Dermis microvascular lymphatic vessel endothelial cell (primary cell): ENCODE results near the gene IL4R. TPM values are rescaled to one million over a fixed set of nuclear protein-coding genes. Genes with fewer than 3 reads are reported as not detected.
"Not testable (repeated sequence)": the region's sequence is repeated elsewhere in the genome, so short reads cannot be mapped to it uniquely, and the experiment has no call there.

Source experiments
- DNase-seq, 2 donors: peaks; one replicate each; pipeline versions ENCODE4 v3.0.0 to v3.0.0-alpha.2; 2010; ENCODE audit warnings: low read depth in 2 of 2
- total RNA-seq: library from RNA; depleted of rRNA; stranded (reverse); fragments of >200 nt; gene quantifications from 2 replicates; pipeline ENCODE4 v1.2.1, GENCODE V29; 2014

Gene IL4R
- total RNA-seq, 1 donor from 2014 or later: 14.5 TPM

DNA sequence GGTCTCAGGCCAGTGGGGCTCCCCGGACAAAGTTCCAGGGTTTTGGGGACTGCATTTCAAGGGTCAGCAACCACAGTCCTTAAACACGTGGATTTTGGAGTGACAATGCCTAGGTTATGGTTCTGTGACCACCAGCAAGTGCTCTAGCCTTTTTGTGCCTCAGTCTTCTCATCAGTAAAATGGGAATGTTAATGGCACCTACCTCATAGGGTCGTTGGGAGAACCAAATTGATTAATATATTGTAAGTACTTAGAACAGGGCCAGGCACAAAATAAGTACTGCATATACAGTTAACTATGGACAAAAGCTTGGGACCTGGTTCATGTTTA, 13.8 kb downstream of the IL4R start:
- DNase-seq: no peak

- DNase-seq: no peak
Measured at GRCh38 chr16:27328937-27329336, 15.2 kb downstream of the IL4R start.

- DNase-seq: not testable (repeated sequence)
Measured at GRCh38 chr16:27329376-27330079, 15.8 kb downstream of the IL4R start.

DNA sequence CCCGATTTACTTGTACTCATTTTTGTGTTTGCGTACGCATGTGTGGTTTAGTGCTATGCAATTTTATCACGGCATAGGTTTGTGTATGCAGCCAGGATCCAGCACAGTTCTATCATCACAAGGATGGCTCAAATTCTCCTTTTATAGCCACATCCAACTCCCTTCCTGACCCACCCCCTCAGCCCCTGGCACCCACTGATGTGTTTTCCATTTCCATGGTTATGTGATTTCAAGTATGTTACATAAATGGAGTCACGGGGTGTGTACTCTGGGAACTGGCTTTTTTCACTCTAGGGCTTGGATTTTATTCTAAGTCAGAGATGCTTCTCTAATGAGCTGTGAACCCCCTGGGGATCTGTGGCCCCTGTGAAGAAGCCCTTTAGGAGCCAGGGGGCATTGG, 16.8 kb downstream of the IL4R start:
- peak; percentile 58 to 73 for DNase-seq

GRCh38 chr16:27332105-27332504, 18.3 kb downstream of the IL4R start:
- peak in 1 of 2 donors; percentile 92 for DNase-seq

GRCh38 chr16:27333104-27333503, 19.3 kb downstream of the IL4R start:
- DNase-seq: no peak

DNA sequence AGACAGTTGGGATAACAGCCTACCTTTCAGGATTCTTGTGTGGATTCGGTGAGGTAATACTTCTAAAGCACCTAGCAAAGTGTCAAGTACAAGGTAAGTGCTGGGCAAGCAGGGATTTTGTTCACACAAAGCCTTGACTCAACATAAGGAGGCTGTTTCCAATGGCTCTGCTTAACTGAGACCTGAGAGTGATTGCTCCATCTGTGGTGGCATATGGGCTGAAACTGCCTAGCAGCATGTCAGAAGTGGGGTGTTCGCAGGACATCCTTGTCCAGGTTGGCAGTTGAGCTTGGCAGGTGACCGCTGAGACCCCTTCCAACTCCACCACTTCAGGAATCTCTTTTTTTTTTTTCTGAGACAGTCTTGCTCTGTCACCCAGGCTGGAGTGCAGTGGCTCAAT, 19.8 kb downstream of the IL4R start:
- DNase-seq: no peak

- DNase-seq: no peak
Measured at GRCh38 chr16:27334192-27334764, 20.5 kb downstream of the IL4R start.

GRCh38 chr16:27334838-27335237, 21.1 kb downstream of the IL4R start:
- no peak for DNase-seq

DNA sequence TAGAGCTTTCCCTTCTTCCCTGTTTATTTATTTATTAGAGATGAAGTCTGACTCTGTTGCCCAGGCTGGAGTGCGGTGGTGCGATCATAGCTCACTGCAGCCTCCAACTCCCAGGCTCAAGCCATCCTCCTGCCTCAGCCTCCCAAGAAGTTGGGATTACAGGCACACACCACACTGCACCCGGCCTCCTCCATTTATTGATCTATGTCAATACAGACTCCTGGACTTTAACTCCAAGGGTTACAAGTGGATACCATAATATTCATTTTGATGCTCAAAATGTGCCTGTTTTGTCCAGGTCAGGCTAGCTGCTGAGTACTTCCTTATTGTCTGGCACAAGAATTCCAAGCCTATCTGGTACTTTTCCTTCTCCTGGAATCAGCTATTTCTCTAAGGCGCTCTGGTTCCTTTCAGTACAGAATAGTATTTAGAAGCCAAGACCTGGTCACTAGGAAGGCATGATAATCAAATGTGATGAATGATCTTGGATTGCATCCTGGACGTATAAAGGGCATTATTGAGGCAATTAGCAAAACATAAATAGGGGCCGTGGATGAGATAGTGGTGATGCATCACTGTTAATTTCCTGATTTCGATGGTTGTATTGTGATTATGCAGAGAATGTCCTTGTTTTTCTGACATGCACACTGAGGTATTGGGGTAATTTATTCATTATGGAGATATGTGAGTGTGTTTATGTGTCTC, 21.7 kb downstream of the IL4R start:
- peak in 1 of 2 donors; percentile 12 for DNase-seq

DNA sequence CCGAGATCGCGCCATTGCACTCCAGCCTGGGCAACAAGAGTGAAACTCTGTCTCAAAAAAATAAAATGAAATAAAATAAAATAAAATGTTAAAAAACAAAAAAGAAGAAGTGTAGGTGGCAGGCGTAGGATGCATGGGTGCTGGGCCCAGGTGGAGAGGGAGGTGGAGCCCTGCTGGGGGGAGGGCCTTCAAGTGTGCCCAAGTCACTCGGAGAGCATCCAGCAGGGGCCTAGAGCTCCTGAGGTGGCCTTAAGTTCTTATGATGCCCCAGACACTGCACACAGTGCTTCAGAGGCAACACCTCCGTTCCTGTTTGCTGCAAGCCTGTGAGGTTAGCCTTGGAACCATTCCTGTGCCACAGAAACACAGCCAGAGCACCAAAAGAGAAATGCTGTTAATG, 23.2 kb downstream of the IL4R start:
- no peak for DNase-seq

DNA sequence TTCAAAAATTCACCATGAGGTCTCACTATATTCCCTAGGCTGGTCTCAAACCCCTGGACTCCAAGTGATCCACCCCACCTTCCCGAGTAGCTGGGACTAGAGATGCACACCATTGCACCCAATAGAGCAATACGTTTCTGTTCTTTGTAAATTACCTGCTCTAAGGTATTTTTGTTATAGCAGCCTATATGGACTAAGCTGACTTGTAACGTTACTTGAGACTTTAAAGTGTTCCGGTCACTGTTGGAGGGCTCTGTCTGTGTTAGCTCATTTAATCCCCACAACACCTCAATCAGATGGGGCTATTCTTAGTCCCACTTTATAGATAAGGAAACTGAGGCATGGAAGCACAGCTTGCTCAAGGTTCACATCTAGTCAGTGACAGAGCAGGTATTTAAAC, 25.4 kb downstream of the IL4R start:
- no peak for DNase-seq

DNA sequence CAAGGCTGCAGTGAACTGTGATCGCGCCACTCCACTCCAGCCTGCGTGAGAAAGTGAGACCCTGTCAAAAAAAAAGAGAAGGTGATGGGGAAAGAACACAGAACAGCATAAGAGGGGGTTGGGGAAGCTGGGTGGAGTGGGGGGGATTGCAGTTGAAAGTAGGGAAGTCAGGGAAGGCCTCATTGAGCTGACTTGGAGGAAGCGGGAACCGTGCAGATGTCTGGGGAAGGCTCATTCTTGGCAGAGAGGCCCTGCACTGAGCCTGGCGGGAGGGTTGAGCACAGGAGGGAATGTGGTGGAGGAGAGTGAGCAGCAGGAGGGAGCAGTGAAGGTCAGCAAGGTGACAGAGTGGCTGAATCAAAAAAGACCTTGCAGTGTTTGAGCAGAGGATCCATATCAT, 26.9 kb downstream of the IL4R start:
- DNase-seq: no peak

GRCh38 chr16:27341549-27341948, 27.8 kb downstream of the IL4R start:
- no peak for DNase-seq

- no peak for DNase-seq
Measured at GRCh38 chr16:27341971-27342370, 28.2 kb downstream of the IL4R start.

DNA sequence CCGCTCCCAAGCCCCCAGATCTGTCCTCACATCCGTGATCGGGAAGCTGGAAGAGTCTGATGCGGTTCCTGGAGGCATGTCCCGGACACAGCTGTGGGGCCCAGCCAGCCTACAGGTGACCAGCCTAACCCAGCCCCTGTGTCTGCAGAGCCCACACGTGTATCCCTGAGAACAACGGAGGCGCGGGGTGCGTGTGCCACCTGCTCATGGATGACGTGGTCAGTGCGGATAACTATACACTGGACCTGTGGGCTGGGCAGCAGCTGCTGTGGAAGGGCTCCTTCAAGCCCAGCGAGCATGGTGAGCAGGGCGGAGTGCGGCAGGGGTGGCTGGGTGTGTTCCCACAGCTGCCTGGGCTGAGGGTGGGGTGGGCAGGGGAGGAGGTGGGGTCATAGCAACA, 30.9 kb downstream of the IL4R start:
- no peak for DNase-seq

DNA sequence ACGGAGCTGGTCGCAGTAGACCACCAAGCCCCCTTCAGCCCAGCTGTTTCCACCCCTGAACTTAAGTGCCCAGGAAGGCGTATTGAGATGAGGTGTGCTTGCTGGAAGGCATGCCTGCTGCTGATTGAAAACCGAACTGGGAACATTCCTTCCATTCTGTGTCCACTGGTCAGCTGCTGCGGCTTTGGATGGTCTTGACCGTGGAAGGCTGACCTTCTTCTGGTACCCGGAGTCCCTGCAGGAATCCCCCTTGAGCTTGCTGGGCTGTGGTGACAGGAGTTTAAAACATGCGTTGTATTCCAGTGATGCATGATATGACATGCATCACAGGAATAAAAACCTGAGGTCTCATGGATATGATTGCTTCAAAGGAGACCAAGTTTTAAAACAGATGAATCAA, 31.4 kb downstream of the IL4R start:
- no peak for DNase-seq

- DNase-seq: no peak
Measured at GRCh38 chr16:27346819-27347218, 33.0 kb downstream of the IL4R start.

DNA sequence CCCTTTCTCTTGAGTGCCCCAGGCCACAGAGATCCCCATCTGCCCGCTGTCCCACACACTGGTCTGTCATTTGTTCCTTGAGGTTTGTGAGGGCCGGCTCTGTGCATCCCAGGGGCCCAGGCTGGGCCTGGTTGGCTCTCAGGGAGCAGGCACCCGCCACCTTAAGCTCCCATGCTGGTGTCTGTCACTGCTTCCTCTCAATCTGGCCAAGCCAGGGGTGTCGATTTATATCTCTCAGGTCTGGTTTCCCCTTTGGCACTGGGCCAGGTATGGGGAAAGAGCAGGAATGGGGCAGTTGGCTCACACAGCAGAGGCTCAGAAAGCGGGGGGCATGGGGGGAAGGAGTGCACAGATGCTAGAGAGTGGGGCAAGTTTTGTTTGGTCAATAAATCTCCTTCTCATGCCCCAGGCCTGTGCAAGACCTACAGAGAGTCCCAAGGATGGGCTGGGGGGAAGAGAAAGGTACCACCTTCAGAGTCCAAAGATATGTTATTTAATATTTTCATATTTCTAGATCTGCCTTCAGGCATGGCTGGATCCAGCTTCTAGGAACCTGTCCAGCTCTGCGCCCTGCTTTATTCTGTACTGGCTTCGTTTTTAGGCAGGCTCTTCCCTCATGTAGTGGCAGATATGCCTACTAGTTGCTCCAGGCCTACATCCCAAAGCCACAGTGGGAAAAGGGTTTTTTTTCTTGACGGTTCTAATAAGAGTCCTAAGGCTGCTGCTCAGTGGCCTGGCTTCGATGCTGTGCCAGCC, 34.3 kb downstream of the IL4R start:
- peak in 1 of 2 donors; percentile 47 for DNase-seq

GRCh38 chr16:27349276-27349675, 35.5 kb downstream of the IL4R start:
- DNase-seq: no peak

DNA sequence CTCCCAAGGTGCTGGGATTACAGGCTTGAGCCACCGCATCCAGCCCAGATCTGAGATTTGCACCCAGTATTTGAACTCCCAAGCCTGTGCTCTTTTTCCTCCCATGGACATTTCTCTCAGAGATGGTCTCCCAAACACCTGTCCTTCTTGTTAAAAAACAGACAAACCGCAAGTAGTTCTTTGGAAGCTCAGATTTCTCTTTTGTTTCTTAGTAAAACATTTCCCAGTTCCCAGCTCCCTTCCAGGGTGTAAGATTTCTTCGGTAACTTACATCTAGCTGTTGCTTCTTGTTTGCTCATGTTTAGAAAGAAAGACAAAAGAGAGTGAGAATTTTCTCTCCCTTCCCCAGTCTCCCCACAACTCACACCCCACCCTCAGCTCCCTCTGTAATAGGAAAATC, 36.2 kb downstream of the IL4R start:
- no peak for DNase-seq

- DNase-seq: no peak
Measured at GRCh38 chr16:27351989-27352388, 38.2 kb downstream of the IL4R start.
